NCI-H510A treated with DMSO at 0.1 percent for 48 hours (cell line): ENCODE measurements around the gene CHI3L2.

Experiments
- DNase-seq: peaks from one replicate; lab custom pipeline; 2025; lab: John Stamatoyannopoulos, UW

Gene CHI3L2

GRCh38 chr1:111256988-111257658, 29.6 kb downstream of the CHI3L2 start:
- DNase-seq, result no peak

GRCh38 chr1:111267801-111268508, 40.4 kb downstream of the CHI3L2 start:
- DNase-seq, result no peak

GRCh38 chr1:111269825-111270406, 42.4 kb downstream of the CHI3L2 start:
- DNase-seq, result no peak

GRCh38 chr1:111270771-111271463, 43.4 kb downstream of the CHI3L2 start:
- DNase-seq, result no peak

DNA sequence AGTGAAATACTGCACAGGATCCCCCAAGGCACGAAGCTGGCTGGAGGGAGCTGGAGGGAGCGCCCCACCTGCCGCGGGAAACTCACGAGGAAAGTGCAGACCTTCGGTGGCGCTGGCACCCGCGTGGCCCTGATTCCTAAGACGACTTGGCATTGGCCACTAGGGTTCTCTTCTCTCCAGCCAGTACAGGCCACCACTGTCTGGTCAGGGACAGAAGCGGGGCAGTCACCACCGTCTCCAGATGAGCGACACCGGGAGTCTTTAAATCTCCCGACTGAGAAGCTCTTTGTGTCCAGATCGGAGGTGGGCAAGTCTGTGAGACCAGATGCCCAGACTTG, 43.9 kb downstream of the CHI3L2 start:
- DNase-seq, result no peak

GRCh38 chr1:111272081-111272480, 44.6 kb downstream of the CHI3L2 start:
- no peak for DNase-seq

- DNase-seq, result no peak
Observed at GRCh38 chr1:111274653-111275052, 47.1 kb downstream of the CHI3L2 start.

GRCh38 chr1:111275079-111275478, 47.6 kb downstream of the CHI3L2 start:
- no peak for DNase-seq

- DNase-seq, result no peak
Observed at GRCh38 chr1:111275780-111276433, 48.4 kb downstream of the CHI3L2 start.

GRCh38 chr1:111279144-111279543, 51.6 kb downstream of the CHI3L2 start:
- DNase-seq, result no peak

DNA sequence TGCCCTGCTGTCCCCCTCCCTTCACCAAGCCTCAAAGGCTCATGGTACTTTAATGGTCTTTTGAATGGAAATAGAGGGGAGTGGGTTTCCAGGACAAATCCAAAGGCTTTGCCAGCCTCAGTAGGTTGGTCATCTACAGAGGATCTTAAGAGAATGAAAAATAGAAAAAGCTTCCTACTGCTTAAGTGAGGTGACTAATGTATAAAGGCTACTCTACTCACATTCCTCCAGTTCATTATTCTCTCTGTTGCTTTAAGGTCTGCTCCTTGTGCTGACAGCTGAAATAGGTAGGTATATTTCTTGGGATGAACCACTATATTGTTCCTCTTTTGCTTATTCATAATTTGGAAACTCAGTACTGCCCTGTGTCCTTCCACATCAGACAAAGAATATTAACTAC, 52.8 kb downstream of the CHI3L2 start:
- DNase-seq, result no peak

- DNase-seq, result no peak
Observed at GRCh38 chr1:111281411-111281810, 53.9 kb downstream of the CHI3L2 start.

DNA sequence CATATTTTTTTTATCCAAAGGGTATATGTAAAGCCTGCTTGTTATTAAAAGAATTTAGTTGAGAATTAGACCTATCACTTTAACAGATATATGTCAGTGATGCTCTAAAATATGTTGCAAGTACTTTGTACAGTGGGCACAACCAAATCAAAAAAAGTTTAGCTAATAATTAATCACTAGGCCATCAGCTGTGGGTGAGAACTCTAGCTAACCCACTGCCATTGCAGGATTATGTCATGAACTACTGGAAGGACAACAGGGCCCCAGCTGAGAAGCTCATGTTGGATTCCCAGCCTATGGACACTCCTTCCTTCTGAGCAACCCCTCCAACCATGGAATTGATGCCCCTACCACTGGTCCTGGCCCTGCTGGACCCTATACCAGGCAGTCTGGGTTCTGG, 56.3 kb downstream of the CHI3L2 start:
- DNase-seq, result no peak

DNA sequence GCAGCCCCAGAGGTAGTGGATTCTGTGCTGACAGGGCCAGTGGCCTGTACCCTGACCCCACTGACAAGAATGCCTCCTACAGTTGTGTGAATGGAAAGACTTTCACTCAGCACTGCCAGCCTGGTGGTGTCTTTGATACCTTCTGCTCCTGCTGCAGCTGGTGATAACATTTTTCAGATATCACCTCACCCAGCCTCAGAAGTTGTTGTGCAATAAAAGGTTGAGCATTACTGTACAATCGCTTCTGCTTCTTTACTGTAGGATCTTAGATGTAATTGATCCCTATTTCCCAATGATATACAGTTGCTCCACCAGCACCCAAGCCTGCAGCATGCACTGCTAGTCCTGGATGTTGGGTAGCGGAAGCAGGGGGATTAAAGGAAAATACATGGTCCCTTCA, 58.4 kb downstream of the CHI3L2 start:
- no peak for DNase-seq

GRCh38 chr1:111286912-111287311, 59.4 kb downstream of the CHI3L2 start:
- DNase-seq, result no peak

DNA sequence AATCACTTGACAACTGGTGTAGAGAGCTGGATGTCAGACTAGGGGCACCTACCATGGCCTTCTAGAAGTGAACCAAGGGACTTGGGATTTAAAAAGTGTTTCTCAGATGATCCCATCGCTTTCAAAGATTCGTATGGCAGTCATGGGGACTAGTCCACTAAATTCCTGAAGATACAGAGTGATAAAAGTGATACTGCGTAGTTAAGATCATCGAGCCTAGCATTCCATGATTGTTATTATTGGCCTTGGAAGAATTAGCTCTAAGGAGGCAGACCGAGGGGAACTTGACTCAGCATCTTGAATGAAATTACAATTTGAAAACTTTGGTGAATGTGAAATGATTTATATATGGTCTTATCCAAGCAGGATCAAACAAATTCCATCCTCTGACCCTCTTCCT, 61.9 kb downstream of the CHI3L2 start:
- no peak for DNase-seq

GRCh38 chr1:111290104-111290503, 62.6 kb downstream of the CHI3L2 start:
- DNase-seq, result peak; percentile 41

DNA sequence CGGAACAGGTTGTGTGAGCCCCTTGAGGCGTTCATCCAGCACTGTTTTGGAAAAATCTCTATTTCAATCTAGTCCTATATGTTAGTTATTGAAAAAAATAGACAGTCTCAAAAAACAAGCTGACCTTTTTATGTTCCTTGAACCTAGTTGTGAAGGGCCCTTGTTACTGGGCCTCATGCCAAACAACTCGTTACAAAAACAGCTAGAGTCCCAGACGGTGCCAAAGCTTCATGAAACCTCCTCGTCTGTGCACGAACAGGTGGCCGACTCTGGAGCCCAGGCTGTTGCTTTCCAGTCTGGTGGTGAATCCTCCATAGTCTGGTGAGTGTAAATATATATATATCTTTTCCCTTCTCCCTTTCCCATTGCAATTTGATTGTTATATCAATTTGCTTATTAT, 63.1 kb downstream of the CHI3L2 start, which contains the start of gene CHIA:
Gene CHIA (plus strand): TSS at position 222 of the 400 bp plus-strand sequence. CDS start 19,617 bp downstream, outside the sequence.
- peak; percentile 83 for DNase-seq
